Cardiac muscle cell (in vitro differentiated cells and primary cell): ENCODE results near the gene TGFBRAP1. TPM values are rescaled to one million over a fixed set of nuclear protein-coding genes. Genes with fewer than 3 reads are reported as not detected.

Experiments used
- DNase-seq, 2 donors: peaks; one replicate each; pipeline versions ENCODE4 v3.0.0 to v3.0.0-alpha.2; 2010 to 2017; ENCODE audit warnings: low read depth in 1 of 2, low spot score in 1 of 2
- H3K27ac ChIP-seq: fragments of 200-600 bp; sonication (generic); 2 replicates; pipeline ENCODE4 v1.5.1; 2016
- H3K27me3 ChIP-seq: fragments of 200-600 bp; sonication (generic); 2 replicates; pipeline ENCODE4 v1.6.0; 2016; ENCODE audit warnings: control low read depth
- H3K36me3 ChIP-seq: fragments of 200-600 bp; sonication (generic); 2 replicates; pipeline ENCODE4 v1.5.1; 2016; ENCODE audit warnings: control low read depth
- H3K4me1 ChIP-seq: fragments of 200-600 bp; sonication (generic); 2 replicates; pipeline ENCODE4 v1.8.1; 2017; ENCODE audit warnings: low read depth, mild to moderate bottlenecking, mixed run types
- H3K4me3 ChIP-seq: fragments of 200-600 bp; sonication (generic); 2 replicates; pipeline ENCODE4 v1.5.1; 2016; ENCODE audit warnings: mild to moderate bottlenecking
- H3K9me3 ChIP-seq: fragments of 200-600 bp; sonication (generic); 2 replicates; pipeline ENCODE4 v1.5.1; 2017; ENCODE audit warnings: low read depth, mild to moderate bottlenecking, control low read depth
- CTCF ChIP-seq: IDR thresholded peaks from 2 replicates; pipeline ENCODE4 v1.5.1; 2012; ENCODE audit warnings: low read depth, mild to moderate bottlenecking, low read length
- polyA plus RNA-seq: library from polyadenylated mRNA; unstranded; fragments of >200 nt; fragmentation: Nextera tagmentation; extraction: Ambion mirVana; gene quantifications from 2 replicates; pipeline ENCODE4 v1.2.1, GENCODE V29; 2016
- total RNA-seq: library from RNA; depleted of rRNA; stranded (reverse); fragments of >200 nt; gene quantifications from 2 replicates; pipeline ENCODE4 v1.2.3, GENCODE V29; 2016

TGFBRAP1 gene
- total and polyA plus RNA-seq, 2 experiments from 2014 or later, result 11.5 to 18.9 TPM

GRCh38 chr2:105243961-105244360 is 85.6 kb downstream of the TGFBRAP1 start:
- H3K4me3 ChIP-seq, result no peak overlapping the region
- peak in 1 of 2 donors; percentile 56 for DNase-seq
- no peaks in the 10 kb centered on the region for H3K4me1 ChIP-seq
- no peak overlapping the region for H3K27ac ChIP-seq
- H3K27me3 ChIP-seq, result no peaks in the 10 kb centered on the region
- H3K9me3 ChIP-seq, result no peaks in the 10 kb centered on the region
- no peaks in the 10 kb centered on the region for H3K36me3 ChIP-seq
- TF ChIP-seq CTCF, result peak; percentile 34

- TF ChIP-seq CTCF, result no peak
- Histone ChIP-seq H3K4me3 (no peak overlapping the region), H3K36me3 (no peaks in the 10 kb centered on the region), H3K9me3 (no peaks in the 10 kb centered on the region), H3K27me3 (no peaks in the 10 kb centered on the region), H3K4me1 (no peaks in the 10 kb centered on the region), H3K27ac (no peak overlapping the region)
- DNase-seq, result no peak
Measured at GRCh38 chr2:105242286-105242993, 87.1 kb downstream of the TGFBRAP1 start.

GRCh38 chr2:105241443-105241842 is 88.1 kb downstream of the TGFBRAP1 start, which contains the start of gene GPR45:
TSS of gene GPR45 (plus strand) at chr2:105241743. CDS start at chr2:105241859, 116 bp downstream.
- Histone ChIP-seq H3K36me3 (no peaks in the 10 kb centered on the region), H3K4me1 (no peaks in the 10 kb centered on the region), H3K9me3 (no peaks in the 10 kb centered on the region), H3K27me3 (no peaks in the 10 kb centered on the region), H3K4me3 (no peak within 1 kb of the TSS), H3K27ac (no peak within 1 kb of the TSS)
- DNase-seq, result no peak
- TF ChIP-seq CTCF, result no peak

- H3K36me3 ChIP-seq, result no peaks in the 10 kb centered on the region
- H3K4me3 ChIP-seq, result no peak overlapping the region
- no peak for TF ChIP-seq CTCF
- H3K27me3 ChIP-seq, result no peaks in the 10 kb centered on the region
- H3K9me3 ChIP-seq, result no peaks in the 10 kb centered on the region
- no peaks in the 10 kb centered on the region for H3K4me1 ChIP-seq
- no peak overlapping the region for H3K27ac ChIP-seq
- peak in 1 of 2 donors; percentile 89 for DNase-seq
Measured at GRCh38 chr2:105239924-105240323, 89.6 kb downstream of the TGFBRAP1 start.

GRCh38 chr2:105238664-105239240 is 90.8 kb downstream of the TGFBRAP1 start:
- no peaks in the 10 kb centered on the region for H3K9me3 ChIP-seq
- no peak overlapping the region for H3K27ac ChIP-seq
- no peaks in the 10 kb centered on the region for H3K4me1 ChIP-seq
- no peak for TF ChIP-seq CTCF
- H3K36me3 ChIP-seq, result no peaks in the 10 kb centered on the region
- DNase-seq, result no peak
- H3K4me3 ChIP-seq, result no peak overlapping the region
- no peaks in the 10 kb centered on the region for H3K27me3 ChIP-seq
